ENCODE measurements around the gene AREL1. TPM values are rescaled to one million over a fixed set of nuclear protein-coding genes. Genes with fewer than 3 reads are reported as not detected.
A peak's percentile ranks its signal among the peaks of the same experiment; 100 is the strongest.

Gene AREL1
- total and polyA plus RNA-seq, 8 donors, result 26.0 to 42.6 (median 28.3) TPM

GRCh38 chr14:74650927-74651686 is 61.8 kb downstream of the AREL1 start:
- intact Hi-C loops (cut with DNase I), result no loop called here
- ATAC-seq, result no peak
- DNase-seq, result no peak
- no peak overlapping the region for H3K27ac ChIP-seq
- TF ChIP-seq, protein P1, sequence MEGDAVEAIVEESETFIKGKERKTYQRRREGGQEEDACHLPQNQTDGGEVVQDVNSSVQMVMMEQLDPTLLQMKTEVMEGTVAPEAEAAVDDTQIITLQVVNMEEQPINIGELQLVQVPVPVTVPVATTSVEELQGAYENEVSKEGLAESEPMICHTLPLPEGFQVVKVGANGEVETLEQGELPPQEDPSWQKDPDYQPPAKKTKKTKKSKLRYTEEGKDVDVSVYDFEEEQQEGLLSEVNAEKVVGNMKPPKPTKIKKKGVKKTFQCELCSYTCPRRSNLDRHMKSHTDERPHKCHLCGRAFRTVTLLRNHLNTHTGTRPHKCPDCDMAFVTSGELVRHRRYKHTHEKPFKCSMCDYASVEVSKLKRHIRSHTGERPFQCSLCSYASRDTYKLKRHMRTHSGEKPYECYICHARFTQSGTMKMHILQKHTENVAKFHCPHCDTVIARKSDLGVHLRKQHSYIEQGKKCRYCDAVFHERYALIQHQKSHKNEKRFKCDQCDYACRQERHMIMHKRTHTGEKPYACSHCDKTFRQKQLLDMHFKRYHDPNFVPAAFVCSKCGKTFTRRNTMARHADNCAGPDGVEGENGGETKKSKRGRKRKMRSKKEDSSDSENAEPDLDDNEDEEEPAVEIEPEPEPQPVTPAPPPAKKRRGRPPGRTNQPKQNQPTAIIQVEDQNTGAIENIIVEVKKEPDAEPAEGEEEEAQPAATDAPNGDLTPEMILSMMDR (IDR thresholded peaks at IDR 0.05), result no peak
- peaks cover 0 to 9% of the 10 kb centered on the region in 2 donors for H3K27me3 ChIP-seq
- no peak overlapping the region for H3K4me3 ChIP-seq
- H3K36me3 ChIP-seq, result no peaks in the 10 kb centered on the region
- no peaks in the 10 kb centered on the region for H3K9me3 ChIP-seq
- peaks cover 0 to 10% of the 10 kb centered on the region in 2 donors for H3K4me1 ChIP-seq

- peaks cover 0 to 18% of the 10 kb centered on the region in 2 donors for H3K27me3 ChIP-seq
- H3K9me3 ChIP-seq, result no peaks in the 10 kb centered on the region
- H3K4me1 ChIP-seq, result no peaks in the 10 kb centered on the region
- no peak for ATAC-seq
- no peaks in the 10 kb centered on the region for H3K36me3 ChIP-seq
- H3K27ac ChIP-seq, result no peak overlapping the region
- no peak for DNase-seq
- no peak overlapping the region for H3K4me3 ChIP-seq
- TF ChIP-seq, protein P1 (IDR thresholded peaks at IDR 0.05), result no peak
- intact Hi-C loops (cut with DNase I), result no loop called here
Observed at GRCh38 chr14:74649673-74650072, 63.2 kb downstream of the AREL1 start.

DNA sequence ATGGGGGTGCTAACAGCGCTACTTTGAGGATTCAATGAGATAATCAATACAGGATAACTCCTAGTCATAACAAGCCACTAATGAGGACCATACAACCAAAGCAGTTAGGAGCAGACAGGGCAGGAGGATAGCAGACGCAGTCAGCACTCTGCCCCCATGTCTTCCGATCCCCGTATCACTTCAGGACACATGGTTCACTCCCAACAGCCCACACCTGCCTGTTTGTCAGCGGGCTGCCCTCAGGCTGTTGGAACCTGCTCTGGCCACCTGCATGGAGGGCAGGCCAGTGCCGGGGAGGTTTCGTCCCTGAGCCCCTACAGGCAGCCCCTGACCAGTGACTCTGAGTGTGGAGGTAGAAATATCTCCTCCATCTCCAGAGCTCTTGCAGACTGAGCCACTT is 63.7 kb downstream of the AREL1 start:
- no peaks in the 10 kb centered on the region for H3K9me3 ChIP-seq
- no peaks in the 10 kb centered on the region for H3K4me1 ChIP-seq
- TF ChIP-seq, protein P1 (IDR thresholded peaks at IDR 0.05), result no peak
- ATAC-seq, result no peak
- intact Hi-C loops (cut with DNase I), result no loop called here
- DNase-seq, result no peak
- no peak overlapping the region for H3K4me3 ChIP-seq
- peaks cover 0 to 18% of the 10 kb centered on the region in 2 donors for H3K27me3 ChIP-seq
- no peaks in the 10 kb centered on the region for H3K36me3 ChIP-seq
- no peak overlapping the region for H3K27ac ChIP-seq

- DNase-seq (peak in 2 of 4 donors; percentile 43 to 68), ATAC-seq (no peak)
- H3K9me3 ChIP-seq, result no peaks in the 10 kb centered on the region
- H3K27ac ChIP-seq, result no peak overlapping the region
- H3K27me3 ChIP-seq, result peaks cover 0 to 18% of the 10 kb centered on the region in 2 donors
- TF ChIP-seq, protein P1 (IDR thresholded peaks at IDR 0.05), result no peak
- intact Hi-C loops (cut with DNase I), result no loop called here
- H3K4me1 ChIP-seq, result no peaks in the 10 kb centered on the region
- no peaks in the 10 kb centered on the region for H3K36me3 ChIP-seq
- no peak overlapping the region for H3K4me3 ChIP-seq
Observed at GRCh38 chr14:74648601-74649000, 64.3 kb downstream of the AREL1 start.

DNA sequence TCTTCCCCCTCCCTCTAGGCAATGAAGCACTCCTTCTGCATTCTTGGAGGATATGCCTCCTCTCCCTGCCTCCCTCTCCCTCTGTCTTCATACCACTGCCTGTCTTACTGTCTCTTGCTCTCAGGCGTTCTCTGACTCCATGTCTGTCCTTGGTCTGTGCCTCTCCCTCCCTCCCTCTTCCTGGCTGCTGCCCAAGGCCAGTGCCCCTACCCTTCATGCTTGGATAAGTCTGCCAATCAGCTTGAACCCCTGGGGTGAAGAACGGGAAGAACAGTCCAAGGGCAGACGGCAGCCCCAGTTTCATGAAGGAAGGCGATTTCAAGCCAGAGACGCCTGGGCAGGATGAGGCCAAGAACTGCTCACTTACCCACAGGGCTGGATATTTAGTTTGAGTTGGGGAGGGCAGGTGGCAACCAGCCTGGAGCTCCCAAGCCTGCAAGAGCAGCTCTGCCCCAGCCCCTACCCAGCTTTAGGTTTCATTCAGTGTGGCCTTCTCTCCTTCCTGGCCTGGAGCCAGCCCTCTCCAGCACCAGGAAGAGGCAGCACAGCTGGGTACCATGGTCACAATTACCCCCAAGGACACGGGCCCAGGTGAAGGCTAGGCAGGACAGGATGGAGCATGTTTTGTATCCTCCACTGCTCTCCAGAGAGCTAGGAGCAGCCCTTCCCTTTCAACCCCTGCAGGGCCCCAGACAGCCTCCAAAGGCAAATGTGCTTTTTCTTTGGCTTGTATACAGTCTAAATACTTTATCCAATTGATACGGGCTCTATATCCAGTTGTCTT is 65.0 kb downstream of the AREL1 start:
- DNase-seq, result peak in 2 of 4 donors; percentile 27 to 30
- Histone ChIP-seq H3K4me3 (no peak overlapping the region), H3K4me1 (no peaks in the 10 kb centered on the region), H3K9me3 (no peaks in the 10 kb centered on the region), H3K27ac (peak overlapping the region in 1 of 2 donors; percentile 3), H3K27me3 (peaks cover 0 to 18% of the 10 kb centered on the region in 2 donors), H3K36me3 (no peaks in the 10 kb centered on the region)
- intact Hi-C loops (cut with DNase I), result no loop called here
- ATAC-seq, result no peak
- TF ChIP-seq, protein P1 (IDR thresholded peaks at IDR 0.05), result no peak

Data from left lung (tissue), 10 donors.